Stomach (tissue), 9 donors: Measurements from ENCODE around the gene KCNJ12. TPM values are rescaled to one million over a fixed set of nuclear protein-coding genes. Genes with fewer than 3 reads are reported as not detected.

ENCODE experiments used
- DNase-seq, 2 donors: peaks; one replicate each; pipeline versions ENCODE4 v3.0.0 to v3.0.0-alpha.2; 2013 to 2019
- H3K27ac ChIP-seq, 5 donors: fragments of 200-600 bp in 4 of 5; sonication (generic) in 4 of 5; one replicate each; pipeline ENCODE4 v1.5.1; 2013 to 2019; ENCODE audit warnings: mild to moderate bottlenecking in 1 of 5, moderate library complexity in 1 of 5
- H3K27me3 ChIP-seq, 3 donors: fragments of 200-600 bp; sonication (generic); one replicate each; pipeline ENCODE4 v1.5.1; 2017 to 2019; ENCODE audit warnings: mixed run types in 1 of 3
- H3K36me3 ChIP-seq, 4 donors: fragments of 200-600 bp; sonication (generic); 1 replicate in 3 of 4; 2 replicates in 1 of 4; pipeline ENCODE4 v1.5.1; 2016 to 2019
- H3K4me1 ChIP-seq, 4 donors: fragments of 200-600 bp; sonication (generic); one replicate each; pipeline ENCODE4 v1.5.1; 2016 to 2019
- H3K4me3 ChIP-seq, 4 donors: fragments of 200-600 bp; sonication (generic) in 3 of 4; one replicate each; pipeline ENCODE4 v1.5.1; 2016 to 2019; ENCODE audit warnings: mild to moderate bottlenecking in 1 of 4
- H3K9me3 ChIP-seq, 4 donors: fragments of 200-600 bp; sonication (generic); one replicate each; pipeline ENCODE4 v1.5.1; 2016 to 2019
- EP300 ChIP-seq: sonication (generic); formaldehyde crosslinking; IDR thresholded peaks from one replicate; pipeline ENCODE4 v1.6.1; 2017; ENCODE audit warnings: antibody characterized with exemption
- POLR2A ChIP-seq, 4 donors: fragments of 450-650 bp; IDR thresholded peaks; one replicate each; pipeline ENCODE4 v1.6.1; 2016; ENCODE audit warnings: antibody characterized with exemption in 4 of 4, control low read depth in 2 of 4, mild to moderate bottlenecking in 1 of 4, moderate library complexity in 1 of 4
- POLR2AphosphoS5 ChIP-seq, 3 donors: sonication (generic); formaldehyde crosslinking; IDR thresholded peaks; one replicate each; pipeline ENCODE4 v1.6.1; 2016; ENCODE audit warnings: antibody characterized with exemption in 3 of 3
- WGBS, 5 donors: extraction: QIAGEN DNeasy Blood & Tissue Kit in 3 of 5; methylation state at CpG; one replicate each; pipeline versions ENCODE4 v1.1.5 to v1.1.7; 2013 to 2018; 5-methylcytosine and 5-hydroxymethylcytosine counted together
- intact Hi-C: fragments of 100-400 bp; cut with DNase I; formaldehyde crosslinking; loops from one replicate; pipeline ENCODE4 v1.15.1; 2023; ENCODE audit warnings: low total_unique reads
- polyA plus RNA-seq, 3 donors: library from polyadenylated mRNA; stranded (reverse); fragments of 200-250 nt; gene quantifications; one replicate each; pipeline ENCODE4 v1.2.3, GENCODE V29; 2013
- total RNA-seq, 5 donors: library from RNA; depleted of rRNA; stranded (reverse); fragments of >200 nt; gene quantifications; one replicate each; pipeline versions ENCODE4 v1.1.0 to v1.2.3, GENCODE V29; 2014 to 2016
- TF ChIP-seq, protein P1 (sequence below), 7 experiments: fragments of 450-650 bp in 4 of 7; fragments of 200-600 bp in 3 of 7; sonication (generic) in 3 of 7; IDR thresholded peaks; one replicate each; pipeline ENCODE4 v1.5.1; 2016 to 2019; ENCODE audit warnings: antibody characterized with exemption in 7 of 7, control low read depth in 2 of 7, mild to moderate bottlenecking in 1 of 7
- donor health status: healthy with polysubstance abuse.
- donor health status: Bipolar disorder and iron deficiency.
- donor health status: healthy.

KCNJ12 gene
- total and polyA plus RNA-seq, 8 donors: under 0.01 to 10.5 (median 1.8) TPM; not detected in 1

- Histone ChIP-seq H3K4me1 (peaks cover 0 to 16% (median 0%) of the 10 kb centered on the region in 4 donors), H3K9me3 (no peaks in the 10 kb centered on the region), H3K27me3 (no peaks in the 10 kb centered on the region), H3K4me3 (no peak overlapping the region), H3K36me3 (no peaks in the 10 kb centered on the region), H3K27ac (no peak overlapping the region)
- no peak for DNase-seq
- no peak for TF ChIP-seq POLR2A (IDR thresholded peaks at IDR 0.05)
- TF ChIP-seq POLR2AphosphoS5 (IDR thresholded peaks at IDR 0.05): no peak
- TF ChIP-seq, protein P1, sequence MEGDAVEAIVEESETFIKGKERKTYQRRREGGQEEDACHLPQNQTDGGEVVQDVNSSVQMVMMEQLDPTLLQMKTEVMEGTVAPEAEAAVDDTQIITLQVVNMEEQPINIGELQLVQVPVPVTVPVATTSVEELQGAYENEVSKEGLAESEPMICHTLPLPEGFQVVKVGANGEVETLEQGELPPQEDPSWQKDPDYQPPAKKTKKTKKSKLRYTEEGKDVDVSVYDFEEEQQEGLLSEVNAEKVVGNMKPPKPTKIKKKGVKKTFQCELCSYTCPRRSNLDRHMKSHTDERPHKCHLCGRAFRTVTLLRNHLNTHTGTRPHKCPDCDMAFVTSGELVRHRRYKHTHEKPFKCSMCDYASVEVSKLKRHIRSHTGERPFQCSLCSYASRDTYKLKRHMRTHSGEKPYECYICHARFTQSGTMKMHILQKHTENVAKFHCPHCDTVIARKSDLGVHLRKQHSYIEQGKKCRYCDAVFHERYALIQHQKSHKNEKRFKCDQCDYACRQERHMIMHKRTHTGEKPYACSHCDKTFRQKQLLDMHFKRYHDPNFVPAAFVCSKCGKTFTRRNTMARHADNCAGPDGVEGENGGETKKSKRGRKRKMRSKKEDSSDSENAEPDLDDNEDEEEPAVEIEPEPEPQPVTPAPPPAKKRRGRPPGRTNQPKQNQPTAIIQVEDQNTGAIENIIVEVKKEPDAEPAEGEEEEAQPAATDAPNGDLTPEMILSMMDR (IDR thresholded peaks at IDR 0.05): no peak
- TF ChIP-seq EP300: no peak
- intact Hi-C loops: no loop called here
- WGBS, 5 donors: 66 to 81% (median 71%) methylated on average over 2 of the region's 2 CpGs
These were observed 18.1 kb downstream of the KCNJ12 start for GRCh38 chr17:21394265-21394664.

- DNase-seq: no peak
- Histone ChIP-seq H3K36me3 (no peaks in the 10 kb centered on the region), H3K27ac (no peak overlapping the region), H3K27me3 (no peaks in the 10 kb centered on the region), H3K4me1 (peaks cover 0 to 20% (median 0%) of the 10 kb centered on the region in 4 donors), H3K4me3 (no peak overlapping the region), H3K9me3 (no peaks in the 10 kb centered on the region)
- intact Hi-C loops: no loop called here
- 77 to 85% (median 78%) methylated on average over 1 to 5 of the region's 5 CpGs for WGBS, 5 donors
- TF ChIP-seq, protein P1 (IDR thresholded peaks at IDR 0.05): no peak
- TF ChIP-seq POLR2A (IDR thresholded peaks at IDR 0.05): no peak
- TF ChIP-seq POLR2AphosphoS5 (IDR thresholded peaks at IDR 0.05): no peak
- no peak for TF ChIP-seq EP300
These were observed 19.6 kb downstream of the KCNJ12 start for GRCh38 chr17:21395764-21396163.

DNA sequence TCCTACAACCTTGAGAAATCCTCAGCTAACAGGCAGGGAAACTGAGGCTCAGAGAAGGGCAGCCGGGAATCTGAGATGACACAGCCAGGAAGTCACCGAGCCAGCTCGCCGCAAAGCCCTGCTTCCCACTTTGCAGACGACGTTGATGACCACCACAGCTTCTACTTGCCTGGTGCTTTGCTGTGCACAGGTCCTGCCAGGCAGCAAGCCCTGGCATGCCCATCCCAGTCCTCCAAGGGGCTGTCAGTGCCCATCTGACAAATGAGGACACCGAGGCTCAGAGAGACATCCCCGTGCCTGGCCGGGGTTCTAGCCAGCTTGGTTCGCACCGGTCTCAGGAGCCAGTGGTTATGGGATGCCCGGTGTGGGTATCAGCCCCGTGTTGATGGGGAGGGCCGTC is 20.1 kb downstream of the KCNJ12 start:
- Histone ChIP-seq H3K27me3 (no peaks in the 10 kb centered on the region), H3K36me3 (no peaks in the 10 kb centered on the region), H3K4me3 (no peak overlapping the region), H3K27ac (peak overlapping the region in 1 of 5 donors; percentile 72), H3K9me3 (no peaks in the 10 kb centered on the region), H3K4me1 (peaks cover 0 to 20% (median 0%) of the 10 kb centered on the region in 4 donors)
- intact Hi-C loops: no loop called here
- TF ChIP-seq POLR2AphosphoS5 (IDR thresholded peaks at IDR 0.05) (no peak), POLR2A (IDR thresholded peaks at IDR 0.05) (no peak)
- TF ChIP-seq, protein P1 (IDR thresholded peaks at IDR 0.05): no peak
- WGBS, 5 donors: 82 to 91% (median 90%) methylated on average over 14 of the region's 14 CpGs
- no peak for DNase-seq

GRCh38 chr17:21397341-21398190 is 21.4 kb downstream of the KCNJ12 start:
- Histone ChIP-seq H3K4me3 (no peak overlapping the region), H3K36me3 (no peaks in the 10 kb centered on the region), H3K27ac (peak overlapping the region in 4 of 5 donors; percentile 29 to 72 (median 66)), H3K4me1 (peaks cover 0 to 20% (median 0%) of the 10 kb centered on the region in 4 donors), H3K9me3 (no peaks in the 10 kb centered on the region), H3K27me3 (no peaks in the 10 kb centered on the region)
- intact Hi-C loops: no loop called here
- DNase-seq: peak in 1 of 2 donors; percentile 37
- WGBS, 5 donors: 64 to 81% (median 77%) methylated on average over 28 of the region's 28 CpGs
- TF ChIP-seq EP300 (no peak), POLR2AphosphoS5 (IDR thresholded peaks at IDR 0.05) (peak in 1 of 3 donors; percentile 47)
